ENCODE measurements around the gene TNFRSF25. TPM values are rescaled to one million over a fixed set of nuclear protein-coding genes. Genes with fewer than 3 reads are reported as not detected.

Gene TNFRSF25
- total and polyA plus RNA-seq, 2 experiments from 2014 or later, result 13.6 to 25.3 TPM

DNA sequence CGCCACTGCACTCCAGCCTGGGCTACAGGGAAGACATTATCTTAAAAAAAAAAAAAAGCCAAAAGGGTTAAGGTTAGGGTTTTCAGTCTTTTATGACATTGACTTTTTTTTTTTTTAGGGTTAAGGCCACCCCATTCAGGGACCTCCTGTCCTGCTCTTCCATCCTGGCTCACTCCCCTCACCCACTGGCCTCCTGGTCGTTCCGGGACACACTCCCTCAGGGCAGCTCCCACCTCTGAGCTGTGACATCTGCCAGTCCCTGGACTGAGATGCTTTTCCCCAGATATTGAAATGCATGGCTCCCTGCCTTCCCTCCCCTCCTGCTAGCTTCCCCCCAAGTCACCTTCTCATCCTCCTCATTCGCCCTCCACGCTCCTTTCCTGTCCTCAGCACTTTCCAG is 15.8 kb upstream of the TNFRSF25 start (continued):
- TF ChIP-seq, protein P1, sequence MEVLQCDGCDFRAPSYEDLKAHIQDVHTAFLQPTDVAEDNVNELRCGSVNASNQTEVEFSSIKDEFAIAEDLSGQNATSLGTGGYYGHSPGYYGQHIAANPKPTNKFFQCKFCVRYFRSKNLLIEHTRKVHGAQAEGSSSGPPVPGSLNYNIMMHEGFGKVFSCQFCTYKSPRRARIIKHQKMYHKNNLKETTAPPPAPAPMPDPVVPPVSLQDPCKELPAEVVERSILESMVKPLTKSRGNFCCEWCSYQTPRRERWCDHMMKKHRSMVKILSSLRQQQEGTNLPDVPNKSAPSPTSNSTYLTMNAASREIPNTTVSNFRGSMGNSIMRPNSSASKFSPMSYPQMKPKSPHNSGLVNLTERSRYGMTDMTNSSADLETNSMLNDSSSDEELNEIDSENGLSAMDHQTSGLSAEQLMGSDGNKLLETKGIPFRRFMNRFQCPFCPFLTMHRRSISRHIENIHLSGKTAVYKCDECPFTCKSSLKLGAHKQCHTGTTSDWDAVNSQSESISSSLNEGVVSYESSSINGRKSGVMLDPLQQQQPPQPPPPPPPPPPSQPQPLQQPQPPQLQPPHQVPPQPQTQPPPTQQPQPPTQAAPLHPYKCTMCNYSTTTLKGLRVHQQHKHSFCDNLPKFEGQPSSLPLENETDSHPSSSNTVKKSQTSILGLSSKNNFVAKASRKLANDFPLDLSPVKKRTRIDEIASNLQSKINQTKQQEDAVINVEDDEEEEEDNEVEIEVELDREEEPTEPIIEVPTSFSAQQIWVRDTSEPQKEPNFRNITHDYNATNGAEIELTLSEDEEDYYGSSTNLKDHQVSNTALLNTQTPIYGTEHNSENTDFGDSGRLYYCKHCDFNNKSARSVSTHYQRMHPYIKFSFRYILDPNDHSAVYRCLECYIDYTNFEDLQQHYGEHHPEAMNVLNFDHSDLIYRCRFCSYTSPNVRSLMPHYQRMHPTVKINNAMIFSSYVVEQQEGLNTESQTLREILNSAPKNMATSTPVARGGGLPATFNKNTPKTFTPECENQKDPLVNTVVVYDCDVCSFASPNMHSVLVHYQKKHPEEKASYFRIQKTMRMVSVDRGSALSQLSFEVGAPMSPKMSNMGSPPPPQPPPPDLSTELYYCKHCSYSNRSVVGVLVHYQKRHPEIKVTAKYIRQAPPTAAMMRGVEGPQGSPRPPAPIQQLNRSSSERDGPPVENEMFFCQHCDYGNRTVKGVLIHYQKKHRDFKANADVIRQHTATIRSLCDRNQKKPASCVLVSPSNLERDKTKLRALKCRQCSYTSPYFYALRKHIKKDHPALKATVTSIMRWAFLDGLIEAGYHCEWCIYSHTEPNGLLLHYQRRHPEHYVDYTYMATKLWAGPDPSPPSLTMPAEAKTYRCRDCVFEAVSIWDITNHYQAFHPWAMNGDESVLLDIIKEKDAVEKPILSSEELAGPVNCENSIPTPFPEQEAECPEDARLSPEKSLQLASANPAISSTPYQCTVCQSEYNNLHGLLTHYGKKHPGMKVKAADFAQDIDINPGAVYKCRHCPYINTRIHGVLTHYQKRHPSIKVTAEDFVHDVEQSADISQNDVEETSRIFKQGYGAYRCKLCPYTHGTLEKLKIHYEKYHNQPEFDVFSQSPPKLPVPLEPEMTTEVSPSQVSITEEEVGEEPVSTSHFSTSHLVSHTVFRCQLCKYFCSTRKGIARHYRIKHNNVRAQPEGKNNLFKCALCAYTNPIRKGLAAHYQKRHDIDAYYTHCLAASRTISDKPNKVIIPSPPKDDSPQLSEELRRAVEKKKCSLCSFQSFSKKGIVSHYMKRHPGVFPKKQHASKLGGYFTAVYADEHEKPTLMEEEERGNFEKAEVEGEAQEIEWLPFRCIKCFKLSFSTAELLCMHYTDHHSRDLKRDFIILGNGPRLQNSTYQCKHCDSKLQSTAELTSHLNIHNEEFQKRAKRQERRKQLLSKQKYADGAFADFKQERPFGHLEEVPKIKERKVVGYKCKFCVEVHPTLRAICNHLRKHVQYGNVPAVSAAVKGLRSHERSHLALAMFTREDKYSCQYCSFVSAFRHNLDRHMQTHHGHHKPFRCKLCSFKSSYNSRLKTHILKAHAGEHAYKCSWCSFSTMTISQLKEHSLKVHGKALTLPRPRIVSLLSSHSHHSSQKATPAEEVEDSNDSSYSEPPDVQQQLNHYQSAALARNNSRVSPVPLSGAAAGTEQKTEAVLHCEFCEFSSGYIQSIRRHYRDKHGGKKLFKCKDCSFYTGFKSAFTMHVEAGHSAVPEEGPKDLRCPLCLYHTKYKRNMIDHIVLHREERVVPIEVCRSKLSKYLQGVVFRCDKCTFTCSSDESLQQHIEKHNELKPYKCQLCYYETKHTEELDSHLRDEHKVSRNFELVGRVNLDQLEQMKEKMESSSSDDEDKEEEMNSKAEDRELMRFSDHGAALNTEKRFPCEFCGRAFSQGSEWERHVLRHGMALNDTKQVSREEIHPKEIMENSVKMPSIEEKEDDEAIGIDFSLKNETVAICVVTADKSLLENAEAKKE (CRISPR knock-in tag; IDR thresholded peaks at IDR 0.05), result no peak
- TF ChIP-seq, protein P2, sequence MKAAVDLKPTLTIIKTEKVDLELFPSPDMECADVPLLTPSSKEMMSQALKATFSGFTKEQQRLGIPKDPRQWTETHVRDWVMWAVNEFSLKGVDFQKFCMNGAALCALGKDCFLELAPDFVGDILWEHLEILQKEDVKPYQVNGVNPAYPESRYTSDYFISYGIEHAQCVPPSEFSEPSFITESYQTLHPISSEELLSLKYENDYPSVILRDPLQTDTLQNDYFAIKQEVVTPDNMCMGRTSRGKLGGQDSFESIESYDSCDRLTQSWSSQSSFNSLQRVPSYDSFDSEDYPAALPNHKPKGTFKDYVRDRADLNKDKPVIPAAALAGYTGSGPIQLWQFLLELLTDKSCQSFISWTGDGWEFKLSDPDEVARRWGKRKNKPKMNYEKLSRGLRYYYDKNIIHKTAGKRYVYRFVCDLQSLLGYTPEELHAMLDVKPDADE (IDR thresholded peaks at IDR 0.05), result no peak
- no peak for TF ChIP-seq CREB1 (CRISPR knock-in tag; IDR thresholded peaks at IDR 0.05; ENCODE audit: low read depth)
- no peak for TF ChIP-seq POLR2AphosphoS5 (IDR thresholded peaks at IDR 0.05; ENCODE audit: low read depth)
- TF ChIP-seq, protein P3, sequence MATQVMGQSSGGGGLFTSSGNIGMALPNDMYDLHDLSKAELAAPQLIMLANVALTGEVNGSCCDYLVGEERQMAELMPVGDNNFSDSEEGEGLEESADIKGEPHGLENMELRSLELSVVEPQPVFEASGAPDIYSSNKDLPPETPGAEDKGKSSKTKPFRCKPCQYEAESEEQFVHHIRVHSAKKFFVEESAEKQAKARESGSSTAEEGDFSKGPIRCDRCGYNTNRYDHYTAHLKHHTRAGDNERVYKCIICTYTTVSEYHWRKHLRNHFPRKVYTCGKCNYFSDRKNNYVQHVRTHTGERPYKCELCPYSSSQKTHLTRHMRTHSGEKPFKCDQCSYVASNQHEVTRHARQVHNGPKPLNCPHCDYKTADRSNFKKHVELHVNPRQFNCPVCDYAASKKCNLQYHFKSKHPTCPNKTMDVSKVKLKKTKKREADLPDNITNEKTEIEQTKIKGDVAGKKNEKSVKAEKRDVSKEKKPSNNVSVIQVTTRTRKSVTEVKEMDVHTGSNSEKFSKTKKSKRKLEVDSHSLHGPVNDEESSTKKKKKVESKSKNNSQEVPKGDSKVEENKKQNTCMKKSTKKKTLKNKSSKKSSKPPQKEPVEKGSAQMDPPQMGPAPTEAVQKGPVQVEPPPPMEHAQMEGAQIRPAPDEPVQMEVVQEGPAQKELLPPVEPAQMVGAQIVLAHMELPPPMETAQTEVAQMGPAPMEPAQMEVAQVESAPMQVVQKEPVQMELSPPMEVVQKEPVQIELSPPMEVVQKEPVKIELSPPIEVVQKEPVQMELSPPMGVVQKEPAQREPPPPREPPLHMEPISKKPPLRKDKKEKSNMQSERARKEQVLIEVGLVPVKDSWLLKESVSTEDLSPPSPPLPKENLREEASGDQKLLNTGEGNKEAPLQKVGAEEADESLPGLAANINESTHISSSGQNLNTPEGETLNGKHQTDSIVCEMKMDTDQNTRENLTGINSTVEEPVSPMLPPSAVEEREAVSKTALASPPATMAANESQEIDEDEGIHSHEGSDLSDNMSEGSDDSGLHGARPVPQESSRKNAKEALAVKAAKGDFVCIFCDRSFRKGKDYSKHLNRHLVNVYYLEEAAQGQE (IDR thresholded peaks at IDR 0.05; ENCODE audit: unreplicated experiment), result no peak
- no peak for TF ChIP-seq EZH2phosphoT487 (IDR thresholded peaks at IDR 0.05; ENCODE audit: unreplicated experiment)
- TF ChIP-seq JUNB (IDR thresholded peaks at IDR 0.05; ENCODE audit: unreplicated experiment), result no peak

Measured in GM23338 (cell line).